ENCODE measurements around the gene HEPACAM.

- no peak for TF ChIP-seq POLR2A (IDR thresholded peaks at IDR 0.05)
- TF ChIP-seq POLR2AphosphoS5 (IDR thresholded peaks at IDR 0.05), result no peak
- TF ChIP-seq CTCF (IDR thresholded peaks at IDR 0.05), result no peak
- TF ChIP-seq EP300 (IDR thresholded peaks at IDR 0.05), result no peak
Observed at GRCh38 chr11:124930799-124931198, 5.0 kb downstream of the HEPACAM start.
